CD14-positive monocyte (primary cell): ENCODE results near the gene IMMP1L. TPM values are rescaled to one million over a fixed set of nuclear protein-coding genes. Genes with fewer than 3 reads are reported as not detected.

Experiments used
- DNase-seq, 3 donors: peaks; one replicate each; pipeline ENCODE4 v3.0.0-alpha.2; 2011 to 2022
- H2AFZ ChIP-seq: 2 replicates; pipeline ENCODE4 v1.6.0; 2012; ENCODE audit warnings: mild to moderate bottlenecking, low read depth, low read length, inconsistent platforms; ENCODE audit not compliant: insufficient read depth, poor library complexity, severe bottlenecking
- H3K27ac ChIP-seq, 2 donors: 1 replicate in 1 of 2; 2 replicates in 1 of 2; pipeline ENCODE4 v1.5.1; 2012 to 2013; ENCODE audit warnings: low read length in 2 of 2, control low read depth in 1 of 2, inconsistent platforms in 1 of 2, low read depth in 1 of 2, mild to moderate bottlenecking in 1 of 2
- H3K27me3 ChIP-seq, 2 donors: one replicate each; pipeline versions ENCODE4 v1.6.0 to v1.6.1; 2011 to 2013; ENCODE audit warnings: low read length in 2 of 2; ENCODE audit not compliant: control insufficient read depth in 2 of 2, insufficient read depth in 2 of 2
- H3K36me3 ChIP-seq, 2 donors: replicated peaks in 1 of 2; 1 replicate in 1 of 2; 2 replicates in 1 of 2; pipeline versions ENCODE4 v1.5.1 to v1.6.1; 2012 to 2013; ENCODE audit warnings: low read length in 2 of 2, control low read depth in 1 of 2, inconsistent platforms in 1 of 2, mild to moderate bottlenecking in 1 of 2; ENCODE audit not compliant: insufficient read depth in 2 of 2, control insufficient read depth in 1 of 2
- H3K4me1 ChIP-seq, 2 donors: 1 replicate in 1 of 2; 2 replicates in 1 of 2; pipeline versions ENCODE4 v1.5.1 to v1.6.1; 2012 to 2013; ENCODE audit warnings: low read length in 2 of 2, control low read depth in 1 of 2, inconsistent platforms in 1 of 2, mild to moderate bottlenecking in 1 of 2, moderate library complexity in 1 of 2; ENCODE audit not compliant: insufficient read depth in 2 of 2, control insufficient read depth in 1 of 2
- H3K4me2 ChIP-seq: replicated peaks from 2 replicates; pipeline ENCODE3; 2012; ENCODE audit warnings: low read length, moderate library complexity, mild to moderate bottlenecking; ENCODE audit not compliant: poor library complexity, severe bottlenecking; ENCODE audit errors: extremely low read depth
- H3K4me3 ChIP-seq, 3 experiments: fragments of 200-600 bp in 1 of 3; sonication (generic) in 1 of 3; replicated peaks in 1 of 3; 1 replicate in 2 of 3; 2 replicates in 1 of 3; pipeline ENCODE4 v1.5.1; 2011 to 2013; ENCODE audit warnings: low read length in 3 of 3, mild to moderate bottlenecking in 3 of 3, control low read depth in 2 of 3, low read depth in 2 of 3, inconsistent platforms in 1 of 3, moderate library complexity in 1 of 3
- H3K79me2 ChIP-seq: 2 replicates; pipeline ENCODE4 v1.6.0; 2012; ENCODE audit warnings: mild to moderate bottlenecking, control low read depth, inconsistent platforms, low read length, moderate library complexity; ENCODE audit not compliant: insufficient read depth
- H3K9ac ChIP-seq: 2 replicates; pipeline ENCODE4 v1.6.0; 2017; ENCODE audit warnings: low read length, mild to moderate bottlenecking; ENCODE audit not compliant: insufficient read depth, poor library complexity, severe bottlenecking
- H3K9me3 ChIP-seq, 2 donors: replicated peaks in 1 of 2; 1 replicate in 1 of 2; 2 replicates in 1 of 2; pipeline versions ENCODE4 v1.5.1 to v1.6.1; 2012 to 2013; ENCODE audit warnings: low read length in 2 of 2, control low read depth in 1 of 2; ENCODE audit not compliant: control insufficient read depth in 1 of 2, insufficient read depth in 1 of 2
- H4K20me1 ChIP-seq: 2 replicates; pipeline ENCODE4 v1.6.0; 2012; ENCODE audit warnings: mild to moderate bottlenecking, low read length, control low read depth, moderate library complexity; ENCODE audit not compliant: insufficient read depth
- H3K27ac Mint-ChIP-seq, 7 donors: one replicate each; pipeline ENCODE4 v1.8.0; 2020; ENCODE audit warnings: mild to moderate bottlenecking in 7 of 7, mixed read lengths in 7 of 7, moderate library complexity in 6 of 7, inconsistent platforms in 2 of 7
- H3K27me3 Mint-ChIP-seq, 3 donors: one replicate each; pipeline ENCODE4 v1.8.0; 2021 to 2022; ENCODE audit warnings: low read depth in 3 of 3, mild to moderate bottlenecking in 3 of 3, mixed read lengths in 3 of 3, moderate library complexity in 3 of 3, inconsistent platforms in 1 of 3
- H3K36me3 Mint-ChIP-seq, 2 donors: one replicate each; pipeline ENCODE4 v1.8.0; 2020; ENCODE audit warnings: mixed read lengths in 2 of 2, inconsistent platforms in 1 of 2, mild to moderate bottlenecking in 1 of 2
- H3K4me1 Mint-ChIP-seq: one replicate; pipeline ENCODE4 v1.8.0; 2020; ENCODE audit warnings: mild to moderate bottlenecking, mixed read lengths
- H3K4me3 Mint-ChIP-seq, 2 donors: one replicate each; pipeline ENCODE4 v1.8.0; 2020; ENCODE audit warnings: mild to moderate bottlenecking in 2 of 2, mixed read lengths in 2 of 2, moderate library complexity in 1 of 2
- H3K9me3 Mint-ChIP-seq, 7 donors: one replicate each; pipeline ENCODE4 v1.8.0; 2020 to 2022; ENCODE audit warnings: mixed read lengths in 7 of 7, mild to moderate bottlenecking in 6 of 7, moderate library complexity in 6 of 7, inconsistent platforms in 2 of 7
- WGBS: methylation state at CpG from one replicate; pipeline ENCODE4 v1.1.5; 2013; ENCODE audit warnings: missing lambda C conversion rate; ENCODE audit not compliant: insufficient coverage; 5-methylcytosine and 5-hydroxymethylcytosine counted together
- intact Hi-C, 2 donors: fragments of 100-400 bp; cut with micrococcal nuclease; formaldehyde crosslinking; loops; one replicate each; pipeline versions ENCODE4 v1.15.0 to v1.15.1; 2023
- polyA plus RNA-seq, 3 donors: library from polyadenylated mRNA; depleted of rRNA in 1 of 3; unstranded in 2 of 3; stranded (reverse) in 1 of 3; fragments of 300-500 nt in 2 of 3; fragments of >200 nt in 1 of 3; fragmentation: Illumina TruSeq in 2 of 3; gene quantifications; 1 replicate in 2 of 3; 2 replicates in 1 of 3; pipeline ENCODE4 v1.2.3, GENCODE V29; 2012 to 2021
- TF ChIP-seq, protein P1 (sequence below): fragments of 200-600 bp; IDR thresholded peaks from one replicate; pipeline ENCODE4 v1.8.0; 2022; ENCODE audit warnings: antibody characterized with exemption, mild to moderate bottlenecking

The IMMP1L gene
- polyA plus RNA-seq, 3 donors, result 0.53 to 5.0 (median 4.7) TPM

GRCh38 chr11:31555938-31556337, 46.5 kb upstream of the IMMP1L start:
- Histone ChIP-seq H3K36me3 (no peaks in the 10 kb centered on the region), H3K4me3 (no peak overlapping the region), H3K27me3 (no peaks in the 10 kb centered on the region), H3K4me2 (no peak overlapping the region), H3K9me3 (no peaks in the 10 kb centered on the region), H3K27ac (no peak overlapping the region), H3K9ac (no peak overlapping the region), H3K4me1 (no peaks in the 10 kb centered on the region), H3K79me2 (no peaks in the 10 kb centered on the region), H4K20me1 (no peaks in the 10 kb centered on the region), H2AFZ (no peak overlapping the region)
- Mint-ChIP-seq H3K27me3 (no peaks in the 10 kb centered on the region), H3K4me3 (no peak overlapping the region), H3K9me3 (peaks cover 0 to 5% (median 0%) of the 10 kb centered on the region in 7 donors), H3K4me1 (no peaks in the 10 kb centered on the region), H3K27ac (no peak overlapping the region), H3K36me3 (peaks cover 2 to 6% of the 10 kb centered on the region in 2 donors)
- intact Hi-C loops, result no loop called here
- TF ChIP-seq, protein P1, sequence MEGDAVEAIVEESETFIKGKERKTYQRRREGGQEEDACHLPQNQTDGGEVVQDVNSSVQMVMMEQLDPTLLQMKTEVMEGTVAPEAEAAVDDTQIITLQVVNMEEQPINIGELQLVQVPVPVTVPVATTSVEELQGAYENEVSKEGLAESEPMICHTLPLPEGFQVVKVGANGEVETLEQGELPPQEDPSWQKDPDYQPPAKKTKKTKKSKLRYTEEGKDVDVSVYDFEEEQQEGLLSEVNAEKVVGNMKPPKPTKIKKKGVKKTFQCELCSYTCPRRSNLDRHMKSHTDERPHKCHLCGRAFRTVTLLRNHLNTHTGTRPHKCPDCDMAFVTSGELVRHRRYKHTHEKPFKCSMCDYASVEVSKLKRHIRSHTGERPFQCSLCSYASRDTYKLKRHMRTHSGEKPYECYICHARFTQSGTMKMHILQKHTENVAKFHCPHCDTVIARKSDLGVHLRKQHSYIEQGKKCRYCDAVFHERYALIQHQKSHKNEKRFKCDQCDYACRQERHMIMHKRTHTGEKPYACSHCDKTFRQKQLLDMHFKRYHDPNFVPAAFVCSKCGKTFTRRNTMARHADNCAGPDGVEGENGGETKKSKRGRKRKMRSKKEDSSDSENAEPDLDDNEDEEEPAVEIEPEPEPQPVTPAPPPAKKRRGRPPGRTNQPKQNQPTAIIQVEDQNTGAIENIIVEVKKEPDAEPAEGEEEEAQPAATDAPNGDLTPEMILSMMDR, result no peak
- DNase-seq, result no peak
- WGBS, result no CpG with 5 or more reads among the region's 1 CpG

DNA sequence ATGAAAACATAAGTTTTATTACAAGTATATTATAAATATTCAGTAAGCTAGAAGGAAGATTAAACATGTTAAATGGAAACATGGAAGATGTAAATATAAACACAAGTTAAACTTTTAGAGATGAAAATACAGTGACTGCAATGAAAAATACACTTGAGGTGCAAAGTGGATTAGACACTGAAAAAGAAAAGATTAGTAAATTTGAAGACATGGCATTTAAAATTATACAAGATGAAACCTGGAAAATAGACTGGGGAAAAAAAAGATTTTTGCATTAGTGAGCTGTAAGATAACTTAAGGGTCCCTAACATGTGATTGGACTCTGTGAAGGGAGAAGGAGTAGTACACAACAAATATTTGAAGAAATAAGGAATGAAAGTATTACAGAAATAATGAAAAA, 33.4 kb upstream of the IMMP1L start:
- Histone ChIP-seq H3K36me3 (peaks cover 14 to 38% of the 10 kb centered on the region in 2 donors), H3K4me2 (no peak overlapping the region), H3K9ac (no peak overlapping the region), H3K9me3 (peaks cover 3 to 11% of the 10 kb centered on the region in 2 donors), H3K27ac (no peak overlapping the region), H3K4me1 (no peaks in the 10 kb centered on the region), H2AFZ (no peak overlapping the region), H3K27me3 (no peaks in the 10 kb centered on the region), H4K20me1 (no peaks in the 10 kb centered on the region), H3K79me2 (no peaks in the 10 kb centered on the region), H3K4me3 (no peak overlapping the region)
- no peaks in the 10 kb centered on the region for H3K27me3 Mint-ChIP-seq
- H3K4me1 Mint-ChIP-seq, result no peaks in the 10 kb centered on the region
- TF ChIP-seq, protein P1, result no peak
- intact Hi-C loops, result no loop called here
- H3K27ac Mint-ChIP-seq, result no peak overlapping the region
- H3K9me3 Mint-ChIP-seq, result peaks cover 16 to 37% (median 26%) of the 10 kb centered on the region in 7 donors
- no peak for DNase-seq
- H3K4me3 Mint-ChIP-seq, result no peak overlapping the region
- peaks cover 37 to 38% of the 10 kb centered on the region in 2 donors for H3K36me3 Mint-ChIP-seq
